ENCODE measurements around the gene VGLL4.
"Not testable (repeated sequence)": the region's sequence is repeated elsewhere in the genome, so short reads cannot be mapped to it uniquely, and the experiment has no call there.

The VGLL4 gene

GRCh38 chr3:11536132-11536935, 107.4 kb downstream of the VGLL4 start:
- no peak for DNase-seq (ENCODE audit: low read depth in 2 of 3, low spot score in 2 of 3)

- no peak for DNase-seq (ENCODE audit: low read depth in 2 of 3, low spot score in 2 of 3)
Measured at GRCh38 chr3:11535243-11535960, 108.3 kb downstream of the VGLL4 start.

GRCh38 chr3:11534793-11535101, 109.0 kb downstream of the VGLL4 start:
- no peak for DNase-seq (ENCODE audit: low read depth in 2 of 3, low spot score in 2 of 3)

GRCh38 chr3:11534011-11534792, 109.5 kb downstream of the VGLL4 start:
- DNase-seq (ENCODE audit: low read depth in 2 of 3, low spot score in 2 of 3), result no peak

- no peak for DNase-seq (ENCODE audit: low read depth in 2 of 3, low spot score in 2 of 3)
Measured at GRCh38 chr3:11532931-11533391, 110.8 kb downstream of the VGLL4 start.

- DNase-seq (ENCODE audit: low read depth in 2 of 3, low spot score in 2 of 3), result no peak
Measured at GRCh38 chr3:11530153-11530721, 113.5 kb downstream of the VGLL4 start.

GRCh38 chr3:11529281-11529680, 114.4 kb downstream of the VGLL4 start:
- no peak for DNase-seq (ENCODE audit: low read depth in 2 of 3, low spot score in 2 of 3)

- not testable (repeated sequence) for DNase-seq (ENCODE audit: low read depth in 2 of 3, low spot score in 2 of 3)
Measured at GRCh38 chr3:11526121-11526520, 117.6 kb downstream of the VGLL4 start.

GRCh38 chr3:11523572-11524101, 120.1 kb downstream of the VGLL4 start:
- no peak for DNase-seq (ENCODE audit: low read depth in 2 of 3, low spot score in 2 of 3)

GRCh38 chr3:11522953-11523571, 120.7 kb downstream of the VGLL4 start:
- DNase-seq (ENCODE audit: low read depth in 2 of 3, low spot score in 2 of 3), result no peak

GRCh38 chr3:11522398-11522715, 121.4 kb downstream of the VGLL4 start:
- no peak for DNase-seq (ENCODE audit: low read depth in 2 of 3, low spot score in 2 of 3)

- DNase-seq (ENCODE audit: low read depth in 2 of 3, low spot score in 2 of 3), result no peak
Measured at GRCh38 chr3:11521167-11521566, 122.5 kb downstream of the VGLL4 start.

- no peak for DNase-seq (ENCODE audit: low read depth in 2 of 3, low spot score in 2 of 3)
Measured at GRCh38 chr3:11517601-11518000, 126.1 kb downstream of the VGLL4 start.

GRCh38 chr3:11514191-11514821, 129.4 kb downstream of the VGLL4 start:
- DNase-seq (ENCODE audit: low read depth in 2 of 3, low spot score in 2 of 3), result no peak

- DNase-seq (ENCODE audit: low read depth in 2 of 3, low spot score in 2 of 3), result no peak
Measured at GRCh38 chr3:11513817-11514135, 129.9 kb downstream of the VGLL4 start.

GRCh38 chr3:11513125-11513816, 130.4 kb downstream of the VGLL4 start:
- DNase-seq (ENCODE audit: low read depth in 2 of 3, low spot score in 2 of 3), result not testable (repeated sequence)

GRCh38 chr3:11511606-11512005, 132.1 kb downstream of the VGLL4 start:
- DNase-seq (ENCODE audit: low read depth in 2 of 3, low spot score in 2 of 3), result not testable (repeated sequence)

GRCh38 chr3:11510356-11510755, 133.4 kb downstream of the VGLL4 start:
- DNase-seq (ENCODE audit: low read depth in 2 of 3, low spot score in 2 of 3), result no peak

- no peak for DNase-seq (ENCODE audit: low read depth in 2 of 3, low spot score in 2 of 3)
Measured at GRCh38 chr3:11510001-11510340, 133.7 kb downstream of the VGLL4 start.

Data from activated CD8-positive, alpha-beta memory T cell treated with anti-CD3 and anti-CD28 coated beads for 48 hours (primary cell).